Measurements from ENCODE around the gene AGBL4.

Gene AGBL4

GRCh38 chr1:48676376-48676775 is 1347.4 kb downstream of the AGBL4 start:
- no peak for DNase-seq

GRCh38 chr1:48675251-48675650 is 1348.5 kb downstream of the AGBL4 start:
- DNase-seq, result no peak

- DNase-seq, result peak; percentile 80
These were observed 1349.1 kb downstream of the AGBL4 start for GRCh38 chr1:48674641-48675040.

GRCh38 chr1:48673332-48674105 is 1350.2 kb downstream of the AGBL4 start:
- no peak for DNase-seq

GRCh38 chr1:48671578-48671977 is 1352.2 kb downstream of the AGBL4 start:
- DNase-seq, result no peak

- no peak for DNase-seq
These were observed 1353.3 kb downstream of the AGBL4 start for GRCh38 chr1:48670234-48671020.

- DNase-seq, result no peak
These were observed 1355.4 kb downstream of the AGBL4 start for GRCh38 chr1:48668339-48668738.

- no peak for DNase-seq
These were observed 1356.0 kb downstream of the AGBL4 start for GRCh38 chr1:48667782-48668181.

- DNase-seq, result no peak
These were observed 1357.9 kb downstream of the AGBL4 start for GRCh38 chr1:48665708-48666407.

GRCh38 chr1:48661726-48662463 is 1361.9 kb downstream of the AGBL4 start:
- no peak for DNase-seq

- DNase-seq, result no peak
These were observed 1364.0 kb downstream of the AGBL4 start for GRCh38 chr1:48659801-48660200.

GRCh38 chr1:48657413-48657812 is 1366.3 kb downstream of the AGBL4 start:
- DNase-seq, result no peak

- no peak for DNase-seq
These were observed 1369.0 kb downstream of the AGBL4 start for GRCh38 chr1:48654606-48655210.

- DNase-seq, result no peak
These were observed 1371.4 kb downstream of the AGBL4 start for GRCh38 chr1:48652334-48652733.

- no peak for DNase-seq
These were observed 1373.9 kb downstream of the AGBL4 start for GRCh38 chr1:48649880-48650279.

- no peak for DNase-seq
These were observed 1377.9 kb downstream of the AGBL4 start for GRCh38 chr1:48645883-48646282.

- no peak for DNase-seq
These were observed 1378.7 kb downstream of the AGBL4 start for GRCh38 chr1:48644905-48645605.

GRCh38 chr1:48644190-48644900 is 1379.4 kb downstream of the AGBL4 start:
- DNase-seq, result no peak

- DNase-seq, result no peak
These were observed 1380.6 kb downstream of the AGBL4 start for GRCh38 chr1:48643193-48643592.

- no peak for DNase-seq
These were observed 1382.8 kb downstream of the AGBL4 start for GRCh38 chr1:48640836-48641492.

- no peak for DNase-seq
These were observed 1393.9 kb downstream of the AGBL4 start for GRCh38 chr1:48629867-48630266.
